Activated CD4-positive, alpha-beta T cell treated with anti-CD3 and anti-CD28 coated beads, Interleukin-2, amount 50 U/mL, for 16 hours (primary cell): Measurements from ENCODE around the gene OR5AU1.

Source experiments
- DNase-seq: peaks from one replicate; pipeline ENCODE4 v3.0.0-alpha.2; 2020

The OR5AU1 gene

DNA sequence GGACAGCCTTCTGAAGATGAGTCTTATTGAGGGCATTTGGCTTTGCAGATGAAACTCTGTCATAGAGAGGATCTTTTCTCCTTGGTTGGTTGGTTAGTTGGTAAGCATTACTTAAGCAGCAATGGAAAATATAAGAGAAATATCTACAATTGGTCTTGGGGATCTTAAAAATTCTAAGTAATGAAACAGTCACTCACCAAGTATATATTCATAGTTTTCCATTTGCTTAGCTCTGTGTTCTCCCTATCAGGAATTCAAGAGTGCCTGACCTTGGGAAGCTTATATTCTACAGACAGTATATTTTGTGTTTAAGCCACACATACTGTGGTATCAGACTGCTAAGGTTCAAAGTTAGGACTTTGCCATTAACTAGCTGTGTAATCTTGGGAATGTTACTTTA is at the start of gene OR5AU1:
Gene OR5AU1, minus strand, starts transcription at position 101 of the 400 bp plus-strand sequence. CDS start 191 bp downstream, outside the sequence.
- DNase-seq: no peak

DNA sequence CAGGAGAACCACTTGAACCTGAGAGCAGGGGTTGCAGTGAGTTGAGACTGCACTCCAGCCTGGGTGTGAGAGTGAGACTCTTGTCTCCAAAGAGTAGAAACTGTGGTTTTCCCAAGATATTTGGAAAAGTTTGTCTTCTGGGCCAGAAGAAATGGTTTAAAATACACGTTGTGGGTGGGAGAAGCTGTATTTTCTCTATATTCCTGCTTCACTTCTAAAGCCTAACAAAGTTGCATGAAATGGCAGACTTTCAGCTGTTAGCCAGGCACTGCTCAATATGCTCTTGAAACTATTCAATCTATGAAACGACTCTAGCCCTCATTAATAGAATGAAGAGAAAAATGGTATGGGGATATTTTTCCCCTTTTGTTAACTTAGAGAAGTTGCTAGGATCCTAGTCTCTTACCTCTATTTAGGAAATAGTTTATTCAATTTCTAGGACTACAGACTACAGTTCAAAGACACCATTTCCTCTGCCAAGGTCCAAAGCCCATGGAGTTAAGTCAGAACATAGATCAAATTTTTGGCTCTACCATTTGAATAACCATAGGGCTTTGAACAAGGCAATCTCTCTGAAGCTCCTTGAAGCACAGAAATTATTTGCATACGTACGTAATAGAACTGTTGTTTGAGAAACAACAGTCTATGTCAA is 49.3 kb upstream of the OR5AU1 start:
- no peak for DNase-seq

DNA sequence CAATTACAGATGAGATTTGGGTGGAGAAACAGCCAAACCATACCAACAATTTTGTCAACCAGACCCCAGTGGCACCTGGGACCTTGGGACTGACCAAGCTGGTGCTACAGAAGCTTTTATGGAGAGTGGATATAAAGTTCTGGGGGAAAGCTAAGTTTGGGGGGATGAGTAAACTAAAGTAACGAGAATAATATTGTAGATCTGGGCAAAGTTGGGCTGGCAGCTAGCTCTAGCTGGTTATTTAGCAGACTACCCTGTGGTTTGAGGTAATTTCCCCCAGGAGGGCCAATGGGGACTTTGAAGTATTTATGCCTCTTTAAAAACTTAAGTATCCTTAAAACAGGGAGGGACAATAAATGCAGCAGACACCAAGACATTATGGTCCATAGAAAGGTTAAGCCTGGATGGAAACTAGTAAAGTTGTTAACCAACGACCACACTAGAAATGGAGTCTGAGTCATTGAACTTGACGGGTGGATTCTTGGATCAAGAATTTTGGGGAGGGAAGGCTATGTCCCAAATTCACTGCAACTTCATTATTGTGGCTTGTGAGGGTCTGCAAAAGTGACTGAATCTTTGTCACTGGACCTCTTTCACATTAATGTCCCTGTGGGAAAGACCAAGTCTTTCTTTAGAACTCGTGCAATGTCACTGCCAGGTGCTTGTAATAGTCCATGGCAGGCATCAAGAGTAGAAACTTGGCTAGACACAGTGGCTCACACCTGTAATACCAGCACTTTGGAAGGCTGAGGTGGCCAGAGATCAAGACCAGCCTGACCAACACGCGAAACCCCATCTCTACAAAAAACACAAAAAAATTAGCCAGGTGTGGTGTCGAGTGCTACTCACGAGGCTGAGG is 48.5 kb upstream of the OR5AU1 start:
- no peak for DNase-seq

DNA sequence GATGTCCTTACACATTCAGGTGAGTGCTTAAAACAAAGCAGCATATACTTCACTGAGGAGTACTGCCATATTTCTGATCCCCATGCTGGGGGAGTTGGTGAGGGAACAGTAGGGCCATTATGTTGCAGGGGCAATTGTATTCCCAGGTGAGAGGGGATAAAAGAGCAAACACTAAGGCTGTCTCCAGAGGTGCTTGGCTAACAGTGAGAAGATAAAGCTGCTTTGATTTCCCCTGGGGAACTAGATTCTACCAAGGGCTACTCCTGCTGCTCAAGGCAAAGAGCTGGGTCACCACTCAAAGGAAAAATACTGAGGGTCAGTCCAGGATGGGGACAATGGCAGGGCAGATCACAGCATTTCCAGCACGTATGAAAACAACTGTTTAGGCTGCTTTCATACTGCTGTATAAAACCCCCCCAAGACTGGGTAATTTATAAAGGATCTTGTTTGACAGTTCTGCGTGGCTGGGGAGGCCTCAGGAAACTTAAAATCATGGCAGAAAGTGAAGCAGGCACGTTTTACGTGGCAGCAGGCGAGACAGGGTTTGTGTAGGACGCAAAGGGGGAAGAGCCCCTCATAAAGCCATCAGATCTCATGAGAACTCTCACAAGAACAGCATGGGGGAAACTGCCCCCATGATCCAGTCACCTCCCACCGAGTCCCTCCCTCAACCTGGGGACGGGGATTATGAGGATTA is 47.8 kb upstream of the OR5AU1 start:
- no peak for DNase-seq

DNA sequence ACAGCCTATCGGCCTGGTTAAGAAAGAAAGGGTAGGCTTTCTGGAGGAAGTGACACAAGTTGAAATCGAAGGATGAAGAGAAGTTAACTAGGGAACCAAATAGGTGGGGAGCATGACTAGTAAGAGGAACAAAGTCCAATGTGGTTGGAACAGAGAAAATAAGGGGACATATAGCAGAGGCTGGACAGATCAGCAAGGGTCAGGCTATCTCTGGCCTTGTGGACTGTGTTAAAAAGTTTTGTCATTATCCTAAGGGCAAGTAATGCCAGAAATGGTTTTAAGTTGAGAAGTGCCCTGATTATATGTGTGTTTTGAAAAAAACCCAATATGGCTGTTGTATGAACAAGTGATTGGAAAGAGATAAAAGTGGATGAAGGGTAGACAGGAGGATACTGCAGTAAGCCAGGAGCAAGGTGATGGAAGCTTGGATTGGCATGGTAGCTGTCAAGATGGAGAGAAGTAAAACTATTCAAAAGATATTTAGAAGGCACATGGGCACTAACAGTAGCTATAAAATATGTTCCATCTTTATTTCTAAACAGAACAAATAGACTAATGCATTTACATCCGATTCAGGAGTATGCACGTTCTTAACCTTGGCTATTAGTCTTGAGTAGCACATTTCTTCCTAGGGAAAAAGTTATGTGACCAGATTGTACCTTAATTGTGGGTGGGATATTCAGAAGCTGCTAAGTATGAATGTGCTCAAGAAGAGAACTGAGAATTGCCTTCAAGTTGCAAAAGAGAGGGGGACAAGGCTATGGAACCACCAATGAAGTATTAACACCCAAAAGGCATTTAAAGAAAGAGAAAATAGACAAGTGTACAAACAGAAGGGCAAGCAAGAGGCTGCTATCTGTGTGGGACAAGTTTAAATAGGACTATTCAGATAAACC is 46.8 kb upstream of the OR5AU1 start:
- no peak for DNase-seq

DNA sequence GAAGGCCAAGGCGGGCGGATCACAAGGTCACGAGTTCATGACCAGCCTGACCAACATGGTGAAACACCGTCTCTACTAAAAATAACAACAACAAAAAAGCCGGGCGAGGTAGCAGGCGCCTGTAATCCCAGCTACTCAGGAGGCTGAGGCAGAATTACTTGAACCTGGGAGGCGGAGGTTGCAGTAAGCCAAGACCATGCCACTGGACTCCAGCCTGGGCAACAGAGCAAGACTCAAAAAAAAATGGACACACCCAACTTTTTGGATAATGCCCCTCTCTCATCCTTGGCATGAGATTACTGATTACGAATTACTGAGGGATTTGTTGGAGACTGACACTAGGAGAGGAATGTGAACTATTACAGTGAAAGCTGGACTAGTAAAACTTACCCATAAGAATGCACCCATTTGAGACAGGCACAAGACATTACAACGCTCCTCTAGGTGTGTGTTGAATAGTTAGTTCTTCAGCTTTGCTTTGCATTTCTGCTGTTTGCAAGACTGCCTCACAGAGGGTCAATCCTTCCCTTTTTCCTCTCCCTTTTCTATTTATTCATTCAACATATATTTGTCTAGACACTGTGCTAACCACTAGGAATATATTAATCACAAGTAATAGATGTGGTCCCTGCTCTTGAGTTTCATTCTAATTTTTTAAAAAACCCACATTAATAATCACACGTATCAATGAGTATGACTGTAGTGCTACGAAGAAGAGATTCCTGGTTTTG is 46.0 kb upstream of the OR5AU1 start:
- no peak for DNase-seq

DNA sequence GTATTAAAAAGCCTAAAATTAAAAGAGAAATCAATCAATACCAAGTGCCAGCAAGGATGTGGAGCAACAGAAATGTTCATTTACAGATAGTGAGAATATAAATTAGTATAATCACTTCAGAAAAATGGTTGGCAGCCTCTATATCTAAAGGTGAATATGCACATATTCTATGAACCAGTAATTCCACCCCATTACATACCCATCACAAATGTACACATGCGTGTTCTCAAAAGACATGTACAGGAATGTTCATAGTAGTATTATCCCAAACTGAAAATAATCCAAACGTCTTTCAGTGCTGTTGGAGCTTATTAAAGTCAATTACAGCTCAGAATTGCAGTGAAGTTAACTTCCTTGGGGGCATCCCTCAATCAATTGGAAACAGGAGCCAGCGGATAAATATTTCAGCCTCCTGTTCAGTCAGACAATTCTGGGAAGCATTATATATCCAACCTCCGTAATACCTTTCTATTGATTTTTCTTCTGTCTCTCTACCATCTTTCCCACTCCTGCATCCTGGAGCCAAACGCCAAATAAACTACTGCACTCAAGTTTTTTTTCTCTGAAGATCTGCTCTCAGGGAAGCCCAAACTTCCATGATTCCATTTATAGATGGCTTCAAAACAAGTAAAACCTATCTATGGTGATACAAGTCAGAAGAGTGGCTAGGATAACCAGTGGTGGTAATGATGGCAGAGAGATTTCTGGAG is 45.0 kb upstream of the OR5AU1 start:
- no peak for DNase-seq

DNA sequence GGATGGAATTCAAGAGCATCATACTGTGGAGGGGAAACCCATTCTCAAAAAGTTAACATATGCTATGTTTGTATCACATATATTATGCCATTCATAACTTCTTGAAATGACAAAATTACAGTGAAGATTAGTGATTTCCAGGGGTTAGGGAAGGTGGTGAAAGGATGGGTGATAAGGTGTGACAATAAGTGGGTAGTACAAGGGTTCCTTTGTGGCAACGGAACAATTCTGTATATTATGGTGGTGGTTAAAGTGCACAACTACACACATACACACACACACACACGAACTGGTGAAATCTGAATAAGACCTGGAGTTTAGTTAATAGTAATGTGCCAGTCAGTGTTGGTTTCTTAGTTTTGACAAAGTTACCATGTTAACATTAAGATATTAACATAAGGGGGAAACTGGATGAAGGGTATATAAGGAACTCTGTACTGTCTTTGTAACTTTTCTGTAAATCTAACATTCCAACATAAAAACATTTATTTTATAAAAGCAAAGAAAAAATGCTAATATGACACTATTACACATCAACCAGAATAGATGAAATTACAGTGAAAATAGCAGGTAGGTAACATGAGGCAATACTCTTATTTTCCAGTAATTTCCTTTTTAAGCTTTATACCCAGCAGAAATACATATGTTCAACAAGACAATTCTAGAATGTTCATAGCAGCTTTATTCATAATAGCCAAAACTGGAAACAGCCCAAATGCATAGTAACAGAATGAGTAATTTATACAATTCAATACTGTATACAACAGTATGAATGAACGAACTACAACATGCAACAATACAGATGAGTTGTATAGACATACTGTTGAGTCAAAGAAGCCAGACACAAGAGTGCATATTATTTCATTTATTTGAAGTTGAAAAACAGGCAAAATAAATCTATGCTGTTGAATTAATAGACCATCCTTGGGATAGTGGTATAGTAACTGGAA is 44.0 kb upstream of the OR5AU1 start:
- no peak for DNase-seq

DNA sequence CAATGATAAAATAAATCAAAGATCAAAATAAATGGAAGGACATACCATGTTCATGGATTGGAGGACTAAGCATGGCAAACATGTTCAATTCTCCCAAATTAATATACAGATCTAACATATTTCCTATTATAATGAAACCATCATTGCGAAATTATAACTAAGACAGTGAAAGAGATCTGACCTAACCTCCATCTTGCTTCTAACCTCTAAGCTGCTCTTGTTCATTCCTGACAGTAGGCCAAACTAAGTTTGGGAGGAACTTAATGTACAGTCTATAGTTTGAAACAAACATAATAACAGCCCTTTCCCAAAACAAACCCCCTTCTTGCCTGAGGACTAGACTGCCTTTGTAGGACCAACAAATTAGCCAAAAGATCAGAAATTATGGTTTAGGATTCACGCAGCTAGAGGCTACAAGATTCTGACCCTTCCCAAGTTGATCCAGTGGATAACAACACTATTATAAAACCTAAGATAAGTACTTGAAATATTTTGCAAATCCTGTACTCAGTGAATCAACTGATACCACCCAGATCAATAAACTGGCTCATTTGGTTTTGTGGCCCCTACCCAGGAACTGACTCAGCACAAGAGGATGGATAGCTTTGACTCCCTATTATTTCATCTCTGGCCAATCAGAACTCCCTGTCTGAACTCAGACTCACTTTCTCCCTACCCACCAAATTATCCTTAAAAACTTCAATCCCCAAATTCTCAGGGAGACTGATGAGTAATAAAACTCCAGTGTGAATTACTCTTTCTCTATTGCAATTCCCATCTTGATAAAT is 41.7 kb upstream of the OR5AU1 start:
- no peak for DNase-seq

DNA sequence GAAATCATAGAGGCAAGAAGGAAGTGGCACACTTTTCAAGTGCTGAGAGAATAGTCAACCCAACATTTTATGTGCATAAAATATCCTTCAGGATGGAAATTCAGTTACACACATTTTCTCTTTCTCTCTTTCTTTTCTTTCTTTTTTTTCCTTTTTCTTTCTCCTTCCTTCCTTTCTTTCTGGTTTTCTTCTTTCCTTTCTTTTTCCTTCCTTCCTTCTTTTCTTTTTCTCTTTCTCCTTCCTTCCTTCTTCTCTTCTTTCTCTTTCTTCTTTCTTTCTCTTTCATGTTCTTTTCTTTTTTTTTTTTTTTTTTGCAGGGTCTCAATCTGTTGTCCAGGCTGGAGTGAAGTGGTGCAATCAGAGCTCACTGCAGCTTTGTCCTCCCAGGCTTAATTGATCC is 38.7 kb upstream of the OR5AU1 start:
- DNase-seq: no peak

DNA sequence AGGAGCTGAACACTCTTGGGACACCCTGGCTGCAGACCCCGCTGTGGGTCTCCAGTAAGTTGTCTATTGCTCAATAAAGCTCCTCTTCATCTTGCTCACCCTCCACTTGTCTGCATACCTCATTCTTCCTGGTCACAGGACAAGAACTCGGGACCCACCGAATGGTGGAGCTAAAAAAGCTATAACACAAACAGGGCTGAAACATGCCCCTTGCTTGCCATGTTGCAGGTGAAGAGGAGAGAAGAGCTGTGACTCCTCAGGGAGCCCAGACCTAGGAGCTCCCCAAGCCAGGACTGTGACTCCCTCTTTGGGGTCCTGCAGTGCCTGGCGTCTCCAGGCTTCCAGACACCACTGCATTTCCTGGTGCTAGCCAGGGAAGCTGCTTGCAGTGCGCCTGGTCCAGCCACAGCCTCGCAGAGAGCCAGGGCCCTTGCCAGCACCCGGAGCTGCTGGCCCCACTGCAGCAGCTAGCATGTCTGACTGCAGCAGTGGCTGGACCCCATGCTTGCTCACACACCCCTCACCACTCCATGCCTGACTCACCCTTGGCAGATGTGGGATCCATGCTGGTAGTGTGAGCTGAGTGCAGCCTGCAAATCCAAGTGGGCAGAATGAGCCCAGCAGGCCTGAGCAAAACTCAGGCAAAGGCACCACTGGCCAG is 37.1 kb upstream of the OR5AU1 start:
- no peak for DNase-seq

DNA sequence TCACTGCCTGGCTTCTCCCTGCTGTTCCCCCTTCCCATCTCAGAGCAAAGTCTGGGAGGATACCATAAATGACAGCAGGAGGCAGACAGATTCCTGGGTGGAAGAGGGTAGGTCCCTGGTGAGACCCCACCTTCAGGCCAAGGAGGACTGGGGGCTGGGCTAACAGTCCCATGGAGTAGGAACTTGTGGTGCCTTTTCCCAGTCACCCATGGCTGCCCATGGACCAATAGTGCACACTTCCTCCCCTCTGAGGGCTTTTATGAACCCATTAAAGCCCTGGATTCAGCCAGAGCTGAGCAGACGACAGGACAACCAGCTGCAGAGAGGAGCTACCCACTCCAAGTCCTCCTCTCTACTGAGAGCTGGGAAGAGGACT is 36.6 kb upstream of the OR5AU1 start:
- no peak for DNase-seq

DNA sequence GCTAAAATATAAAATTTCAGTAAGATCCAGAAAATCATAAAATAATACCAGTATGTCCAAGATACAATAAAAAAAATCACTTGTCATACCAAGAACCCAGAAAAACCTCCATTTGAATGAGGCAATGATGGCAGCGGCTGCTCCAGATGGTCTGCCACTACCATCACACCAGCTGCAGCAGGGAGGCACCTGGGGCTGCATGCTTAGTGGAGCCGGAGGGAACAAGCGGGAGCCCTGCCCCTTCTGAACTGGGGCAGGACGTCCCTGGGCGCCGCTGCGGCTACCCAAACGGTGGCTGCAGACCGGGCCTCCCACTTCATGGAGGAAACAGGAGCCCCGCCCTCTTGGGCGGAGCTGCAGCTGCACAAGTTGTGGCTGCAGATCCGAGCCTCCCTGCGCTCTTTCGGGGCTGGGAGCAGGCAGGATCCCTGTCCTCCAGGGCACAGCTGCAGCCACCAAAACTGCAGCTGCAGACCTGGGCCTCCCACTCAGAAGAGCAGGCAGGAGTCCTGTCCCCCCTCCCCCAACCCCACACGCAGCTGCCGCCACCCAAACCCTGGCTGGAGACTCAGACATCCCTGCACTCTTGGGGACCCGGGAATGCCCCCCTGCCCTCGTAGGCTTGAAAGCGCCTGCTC is 36.1 kb upstream of the OR5AU1 start:
- peak; percentile 64 for DNase-seq

DNA sequence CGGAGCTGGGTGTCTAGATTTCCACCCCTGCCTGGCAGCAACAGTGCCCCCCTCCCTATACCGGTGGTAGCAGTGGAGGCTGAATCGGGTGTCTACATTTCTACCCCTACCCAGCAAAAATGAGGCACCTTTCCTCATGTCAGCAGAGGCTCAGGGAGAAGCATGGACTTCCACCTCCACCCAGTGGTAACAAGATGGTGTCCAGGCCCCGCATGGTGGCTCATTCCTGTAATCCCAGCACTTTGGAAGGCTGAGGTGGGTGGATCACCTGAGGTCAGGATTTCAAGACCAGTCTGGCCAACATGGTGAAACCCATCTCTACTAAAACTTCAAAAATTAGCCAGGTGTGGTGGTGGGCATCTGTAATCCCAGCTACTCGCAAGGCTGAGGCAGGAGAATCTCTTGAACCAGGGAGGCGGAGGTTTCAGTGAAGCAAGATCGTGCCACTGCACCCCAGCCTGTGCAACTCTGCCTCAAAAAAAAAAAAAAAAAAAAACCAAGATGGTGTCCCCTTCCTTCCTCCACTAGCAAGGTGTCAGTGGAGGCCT is 35.5 kb upstream of the OR5AU1 start:
- no peak for DNase-seq

DNA sequence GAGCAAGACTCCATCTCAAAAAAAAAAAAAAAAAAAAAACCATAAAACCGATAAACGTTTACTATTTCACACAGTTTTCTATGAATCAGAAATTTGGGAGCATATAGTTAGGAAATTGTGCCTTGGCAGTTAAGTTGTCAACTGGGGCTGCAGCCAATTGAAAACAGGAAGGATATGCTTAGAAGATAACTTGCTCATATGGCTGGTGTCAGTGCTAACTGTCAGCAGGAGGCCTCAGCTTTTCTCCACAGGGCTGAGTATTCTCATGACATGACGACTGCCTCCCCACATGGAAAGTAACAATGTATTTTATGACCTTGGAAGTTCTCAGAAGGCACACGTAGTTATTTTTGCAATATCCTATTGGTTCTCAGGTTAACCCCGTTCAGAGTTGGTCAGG is 29.6 kb upstream of the OR5AU1 start:
- DNase-seq: no peak

DNA sequence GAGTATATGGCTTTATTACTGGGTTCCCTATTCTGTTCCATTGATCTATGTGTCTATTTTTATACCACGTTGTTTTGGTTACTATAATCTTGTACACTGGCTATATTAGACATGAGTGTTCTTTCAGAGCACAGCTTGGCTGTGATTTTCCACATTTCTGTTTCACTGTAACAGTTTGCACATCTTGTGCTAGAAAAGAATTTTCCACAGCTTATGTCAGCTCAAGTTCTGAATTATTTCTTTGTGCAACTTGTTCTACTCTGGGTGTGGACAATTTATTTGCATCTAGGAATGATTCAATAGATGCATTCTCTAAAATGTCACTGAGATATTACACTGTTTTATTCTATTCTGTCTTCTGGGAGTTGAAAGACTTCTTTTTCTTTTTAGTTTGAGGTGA is 28.4 kb upstream of the OR5AU1 start:
- no peak for DNase-seq

DNA sequence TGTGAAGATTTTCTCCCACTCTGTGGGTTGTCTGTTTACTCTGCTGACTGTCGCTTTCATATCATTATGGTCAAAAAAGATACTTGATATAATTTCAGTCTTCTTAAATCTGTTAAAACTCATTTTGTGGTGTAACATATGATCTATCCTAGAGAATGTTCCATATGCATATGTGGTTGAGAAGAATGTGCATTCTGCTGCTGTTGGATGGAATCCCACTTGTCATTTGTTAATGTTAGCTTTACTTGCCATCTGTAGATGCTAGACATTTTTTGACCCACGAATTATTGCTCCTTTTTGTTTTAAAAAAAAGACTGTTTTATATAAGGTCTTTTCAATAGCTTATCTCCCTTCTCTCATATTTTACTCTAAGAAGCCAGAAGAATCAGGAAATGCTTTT is 26.3 kb upstream of the OR5AU1 start:
- DNase-seq: no peak

DNA sequence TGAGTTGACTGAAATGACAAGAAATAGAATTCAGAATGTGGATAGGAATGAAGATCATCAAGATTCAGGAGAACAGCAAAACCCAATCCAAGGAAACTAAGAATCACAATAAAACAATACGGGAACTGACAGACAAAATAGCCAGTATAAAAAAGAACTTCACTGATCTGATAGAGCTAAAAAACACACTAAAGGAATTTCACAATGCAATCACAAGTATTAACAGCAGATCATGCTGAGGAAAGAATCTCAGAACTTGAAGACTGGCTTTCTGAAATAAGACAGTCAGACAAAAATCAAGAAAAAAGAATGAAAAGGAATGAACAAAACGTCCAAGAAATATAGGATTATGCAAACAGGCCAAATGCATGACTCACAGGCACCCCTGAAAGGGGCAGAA is 15.3 kb upstream of the OR5AU1 start:
- no peak for DNase-seq
